NCI-H526 (cell line): ENCODE measurements around the gene AKT3.

Experiments
- DNase-seq, 2 experiments: peaks; one replicate each; lab custom pipeline; 2025; lab: John Stamatoyannopoulos, UW

AKT3 gene

DNA sequence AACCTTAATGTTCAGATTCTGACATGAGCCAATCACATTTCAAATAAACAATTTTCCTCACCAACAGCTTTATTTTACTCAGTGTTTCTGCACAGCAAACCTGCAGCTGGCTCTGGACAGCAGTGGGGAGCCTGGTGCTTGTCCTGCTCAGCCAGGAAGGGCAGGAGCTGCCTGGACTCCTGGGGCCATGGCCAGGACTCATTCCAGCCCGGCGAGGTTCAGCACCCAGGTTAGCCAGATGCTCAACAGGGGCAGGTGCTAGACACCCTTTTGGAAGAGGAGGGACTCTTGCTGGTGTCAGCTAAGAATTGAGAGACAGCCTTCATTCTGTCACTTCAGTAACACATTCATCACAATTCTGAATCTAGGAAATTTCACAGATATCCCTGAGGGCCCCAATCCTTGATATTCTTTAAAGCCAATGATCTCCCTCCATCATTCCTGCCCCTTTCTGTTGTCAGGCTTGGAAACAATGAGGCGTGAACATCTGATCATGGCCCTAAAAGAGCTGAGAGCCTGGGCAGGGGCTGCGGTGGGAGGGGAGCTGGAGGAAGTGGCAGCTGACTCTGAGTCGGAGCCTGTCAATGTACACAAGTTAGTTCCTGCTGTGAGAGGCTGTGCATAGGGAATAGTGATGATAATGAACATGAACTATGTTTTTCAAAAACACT lies 342.9 kb downstream of the AKT3 start:
- DNase-seq, result no peak

DNA sequence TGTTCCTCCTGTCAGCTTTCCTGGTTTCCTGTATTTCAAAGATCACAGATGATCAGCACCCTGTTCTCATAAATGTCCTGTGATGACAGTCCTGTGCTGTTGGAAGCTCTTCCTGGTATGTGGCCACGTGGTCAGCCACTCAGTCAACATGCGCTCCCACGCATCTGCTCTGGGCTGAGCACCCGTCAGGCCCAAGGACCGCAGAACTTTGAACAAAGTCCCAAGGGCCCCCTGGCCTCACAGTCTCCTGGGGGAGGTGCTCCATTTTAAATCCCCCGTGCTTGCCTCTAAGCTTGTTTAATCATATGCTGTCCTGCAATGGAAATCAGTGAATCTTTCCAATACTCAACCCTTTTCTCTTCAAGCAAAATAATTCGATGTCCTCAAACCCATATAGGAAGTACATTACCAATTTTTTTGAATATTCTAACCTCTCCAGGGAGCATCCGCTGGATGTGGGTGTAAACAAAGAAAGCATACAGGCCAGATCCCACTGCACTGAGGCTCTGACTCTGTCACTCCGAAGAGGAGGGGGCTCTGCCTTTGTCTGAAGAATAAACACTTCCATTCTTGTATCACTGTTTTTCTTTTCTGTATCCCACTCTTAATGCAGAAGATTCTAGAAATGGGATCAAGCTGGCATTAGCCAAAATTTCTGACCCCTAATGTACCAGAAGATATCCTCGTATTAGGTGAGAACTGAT lies 343.9 kb downstream of the AKT3 start:
- no peak for DNase-seq

DNA sequence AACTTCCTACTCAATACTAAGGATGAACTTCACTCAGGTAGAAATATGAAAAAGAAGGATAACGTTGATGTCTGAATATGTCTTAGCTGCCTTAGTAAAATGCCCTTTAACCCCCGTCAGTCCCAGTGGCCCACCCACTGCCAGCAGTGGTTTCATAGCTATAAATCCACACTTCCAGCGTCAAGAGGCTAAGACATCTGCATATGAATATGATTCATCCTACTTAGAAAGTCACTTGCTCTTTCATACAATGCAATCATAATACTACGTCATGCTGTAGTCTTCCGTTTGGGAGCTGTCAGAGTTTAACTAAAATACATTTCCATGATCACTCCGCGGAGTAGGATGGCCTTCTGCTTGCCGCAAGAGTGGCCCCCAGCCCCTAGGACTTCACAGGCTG lies 346.9 kb downstream of the AKT3 start:
- DNase-seq, result no peak

DNA sequence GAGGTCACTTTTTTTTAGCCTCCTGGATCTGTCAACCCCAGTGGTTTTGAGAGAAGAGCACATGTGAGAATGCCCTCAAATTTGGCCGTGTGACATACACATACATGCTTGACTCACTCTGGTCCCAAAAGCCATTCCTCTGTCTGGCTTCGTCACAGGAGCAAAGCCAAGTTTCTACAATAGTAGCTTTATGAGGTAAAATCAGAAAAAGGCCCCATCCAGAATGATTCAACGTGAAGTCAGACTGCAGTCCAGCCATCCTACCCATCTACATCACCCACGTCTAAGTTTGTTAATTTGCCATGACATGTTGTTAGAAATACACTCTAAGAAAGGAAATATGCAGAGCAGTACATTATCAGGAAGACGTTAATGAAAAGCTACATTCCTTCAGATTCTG lies 349.0 kb downstream of the AKT3 start:
- DNase-seq, result no peak

DNA sequence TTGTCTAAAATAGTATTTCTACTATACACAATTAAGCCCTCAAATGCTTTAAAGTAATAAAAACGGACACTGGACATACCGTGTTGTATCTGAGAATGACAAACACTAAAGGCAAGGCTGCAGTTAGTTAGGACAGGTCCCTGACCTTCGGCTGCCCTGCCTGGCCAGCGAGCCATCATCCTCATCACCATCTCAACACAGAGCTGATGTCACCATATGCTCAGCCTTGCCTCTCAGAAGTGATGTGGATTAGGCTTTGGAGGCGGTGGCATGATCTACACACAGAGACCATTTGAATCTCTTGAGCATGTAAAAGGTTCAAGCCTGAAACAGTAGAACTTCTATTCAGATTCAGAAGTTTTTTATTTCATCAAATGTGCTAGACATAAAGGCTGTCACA lies 349.5 kb downstream of the AKT3 start:
- no peak for DNase-seq

DNA sequence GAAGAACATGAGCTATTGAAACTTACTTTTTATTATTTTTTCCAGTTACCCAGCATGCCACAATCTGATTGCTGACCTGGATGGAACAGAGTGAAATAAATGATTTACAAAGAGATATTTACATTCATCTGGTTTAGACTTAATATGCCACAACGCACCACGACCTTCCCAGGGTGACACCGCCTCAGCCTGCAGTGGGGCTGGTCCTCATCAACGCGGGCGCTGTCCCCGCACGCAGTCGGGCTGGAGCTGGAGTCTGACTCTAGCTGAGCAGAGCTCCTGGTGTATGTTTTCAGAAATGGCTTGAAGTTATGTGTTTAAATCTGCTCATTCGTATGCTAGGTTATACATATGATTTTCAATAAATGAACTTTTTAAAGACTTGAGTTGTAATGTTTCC lies 350.3 kb downstream of the AKT3 start:
- no peak for DNase-seq

DNA sequence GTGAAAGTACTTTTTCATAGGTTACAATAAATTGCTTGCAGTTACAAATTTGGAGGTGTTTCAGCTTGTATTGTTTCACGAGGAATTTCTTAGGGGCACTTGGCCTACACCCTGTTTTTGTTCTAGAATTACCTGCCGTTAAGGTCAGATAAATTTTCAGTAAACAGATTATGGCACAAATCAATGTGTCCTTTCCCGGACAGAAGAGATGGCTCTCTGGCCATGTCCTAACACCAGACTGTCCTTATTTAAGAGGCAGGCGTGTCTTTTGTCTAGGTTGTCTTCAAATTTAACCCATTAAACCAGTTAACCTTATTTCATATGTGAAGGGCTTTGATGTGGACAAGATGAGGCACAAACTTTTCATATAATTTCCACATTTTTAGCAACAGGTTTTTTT lies 350.8 kb downstream of the AKT3 start:
- no peak for DNase-seq

DNA sequence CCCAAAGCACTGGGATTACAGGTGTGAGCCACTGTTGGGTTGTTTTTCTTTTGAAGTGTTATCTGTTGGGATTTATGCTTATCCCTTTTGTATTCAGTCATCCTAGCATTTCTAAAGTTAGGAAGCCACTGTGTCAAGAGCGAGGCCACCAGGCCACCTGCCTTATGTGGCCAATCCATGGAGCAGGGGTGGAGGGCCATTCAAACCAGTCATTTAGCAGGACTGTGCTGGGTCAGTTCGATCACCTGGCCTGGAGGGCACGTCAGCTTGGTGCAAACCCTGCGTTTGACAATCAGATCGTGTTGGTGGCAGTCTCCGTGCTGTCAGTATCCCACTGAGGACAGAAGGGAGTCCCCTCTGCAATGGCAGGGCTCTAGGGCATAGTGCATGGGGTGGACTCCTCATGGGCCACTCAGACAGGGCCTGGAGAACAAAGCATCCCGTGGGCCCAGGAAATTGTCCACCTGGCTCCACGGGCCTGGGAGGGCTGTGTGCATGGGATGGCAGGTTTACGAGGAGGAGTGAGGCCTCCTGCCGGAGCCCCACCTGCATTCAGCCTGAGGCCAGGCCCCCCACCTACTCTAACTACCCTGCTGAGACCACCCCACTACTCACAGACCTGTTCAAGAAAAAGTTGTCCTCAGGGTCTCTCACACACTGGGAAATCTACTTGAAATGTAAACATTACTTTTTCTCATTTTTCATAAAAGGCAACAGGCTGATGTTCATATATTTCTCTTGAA lies 351.9 kb downstream of the AKT3 start:
- no peak for DNase-seq

DNA sequence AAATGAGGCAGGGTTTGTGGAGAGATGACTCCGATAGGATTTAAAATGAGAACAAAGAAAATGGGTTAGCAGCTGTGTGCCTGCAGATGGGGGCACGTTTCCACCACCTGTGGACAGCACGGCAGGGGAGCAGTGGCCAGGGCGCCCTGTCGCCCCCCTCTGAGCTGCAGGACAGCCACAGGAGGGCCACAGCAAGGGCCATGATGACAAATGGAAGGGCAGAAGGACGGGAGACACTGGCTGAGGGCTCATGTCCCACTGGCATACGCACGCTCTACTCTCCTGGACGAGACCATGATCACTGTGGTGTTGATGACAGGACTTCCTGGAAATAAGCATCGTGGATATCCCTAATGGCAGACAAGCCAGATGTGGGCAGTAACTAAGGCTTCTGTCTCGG lies 353.2 kb downstream of the AKT3 start:
- no peak for DNase-seq

DNA sequence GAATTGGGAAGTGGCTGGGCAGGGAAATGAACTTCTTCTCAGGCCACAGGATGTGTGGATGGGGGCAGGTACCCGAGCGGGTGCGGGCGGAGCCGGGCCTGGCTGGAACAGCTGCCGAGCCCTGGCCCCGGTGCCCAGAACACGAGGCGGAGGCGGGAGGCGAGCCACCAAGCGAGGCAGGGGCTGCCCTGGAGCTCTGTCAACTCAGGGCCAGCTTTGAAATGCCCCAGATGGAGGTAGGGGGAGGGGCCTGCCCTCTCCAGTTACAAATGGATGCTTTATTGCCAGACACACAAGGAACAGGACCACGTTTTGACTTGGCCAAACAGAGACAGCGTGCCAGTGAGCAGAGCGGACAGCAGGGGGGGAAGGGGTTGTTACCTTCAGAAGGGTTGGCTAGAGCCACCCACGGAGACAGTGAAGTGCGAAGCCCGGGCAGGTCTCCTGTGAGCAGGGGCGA lies 353.8 kb downstream of the AKT3 start:
- no peak for DNase-seq

DNA sequence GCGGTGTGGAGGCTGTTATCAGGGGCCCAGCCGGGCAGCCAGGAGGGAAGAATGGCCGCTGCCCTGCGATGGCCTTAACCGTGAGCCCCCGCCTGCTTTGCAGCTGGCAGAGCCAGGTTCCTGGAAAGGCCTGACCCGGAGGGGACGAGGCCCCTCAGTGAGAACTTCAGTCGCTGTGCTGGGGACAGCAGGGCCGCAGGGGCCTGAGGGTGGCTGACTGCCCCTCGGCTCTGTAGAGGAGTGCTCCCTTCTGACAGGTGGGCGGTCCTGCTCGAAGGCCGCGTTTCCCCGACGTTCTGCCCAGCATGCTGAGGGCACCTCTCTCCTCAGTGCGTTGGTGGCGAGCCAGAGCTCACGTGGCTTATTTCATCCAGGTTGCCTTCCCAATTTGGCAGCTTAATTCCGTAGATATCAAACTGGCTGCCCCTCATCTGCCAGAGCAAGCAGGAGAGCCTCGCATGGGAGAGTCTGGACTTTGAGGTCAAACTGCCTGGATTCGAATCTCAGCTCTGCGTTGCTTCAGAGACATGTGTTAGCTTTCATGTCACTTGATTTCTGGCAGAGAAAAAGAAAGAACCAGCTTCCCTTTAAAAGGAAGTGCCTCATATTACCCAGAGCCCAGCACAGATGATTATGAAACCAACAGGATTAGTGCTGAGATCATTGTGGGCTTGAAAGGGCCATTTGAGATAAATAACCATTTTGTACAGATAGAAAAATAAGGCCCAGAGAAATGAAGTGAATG lies 354.4 kb downstream of the AKT3 start:
- DNase-seq, result no peak

DNA sequence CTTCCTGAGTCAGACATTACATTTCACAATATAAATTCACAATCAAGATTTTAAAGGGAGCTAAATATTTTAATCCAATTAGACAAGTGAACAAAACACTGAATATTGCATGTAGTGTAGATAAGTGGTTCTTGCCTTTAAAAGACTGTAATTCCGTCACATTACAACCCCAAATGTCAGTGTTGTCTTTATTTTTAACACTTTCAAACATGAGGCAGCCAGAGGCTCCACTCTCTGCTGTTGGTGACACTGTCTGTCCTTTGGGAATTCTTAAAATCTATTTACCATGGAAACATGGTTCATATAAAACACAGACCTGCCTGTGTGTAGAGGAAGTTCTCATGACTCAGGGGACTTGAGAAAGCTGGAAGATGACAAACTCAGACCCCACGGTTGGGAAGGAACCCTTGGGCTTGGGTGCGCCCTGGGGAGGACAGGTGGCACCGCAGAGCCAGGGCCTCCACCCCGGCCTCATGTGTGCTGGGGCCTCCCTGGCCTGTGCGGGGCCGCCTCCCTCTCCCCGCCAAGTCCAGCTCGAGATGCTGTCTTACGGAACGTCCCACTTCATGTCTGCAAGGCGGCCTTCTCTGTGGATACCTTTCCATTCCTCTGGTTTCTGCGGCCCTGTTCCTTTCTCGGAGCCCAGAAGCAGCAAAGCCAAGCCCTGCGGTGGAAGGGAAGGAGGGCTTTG lies 355.2 kb downstream of the AKT3 start:
- no peak for DNase-seq

DNA sequence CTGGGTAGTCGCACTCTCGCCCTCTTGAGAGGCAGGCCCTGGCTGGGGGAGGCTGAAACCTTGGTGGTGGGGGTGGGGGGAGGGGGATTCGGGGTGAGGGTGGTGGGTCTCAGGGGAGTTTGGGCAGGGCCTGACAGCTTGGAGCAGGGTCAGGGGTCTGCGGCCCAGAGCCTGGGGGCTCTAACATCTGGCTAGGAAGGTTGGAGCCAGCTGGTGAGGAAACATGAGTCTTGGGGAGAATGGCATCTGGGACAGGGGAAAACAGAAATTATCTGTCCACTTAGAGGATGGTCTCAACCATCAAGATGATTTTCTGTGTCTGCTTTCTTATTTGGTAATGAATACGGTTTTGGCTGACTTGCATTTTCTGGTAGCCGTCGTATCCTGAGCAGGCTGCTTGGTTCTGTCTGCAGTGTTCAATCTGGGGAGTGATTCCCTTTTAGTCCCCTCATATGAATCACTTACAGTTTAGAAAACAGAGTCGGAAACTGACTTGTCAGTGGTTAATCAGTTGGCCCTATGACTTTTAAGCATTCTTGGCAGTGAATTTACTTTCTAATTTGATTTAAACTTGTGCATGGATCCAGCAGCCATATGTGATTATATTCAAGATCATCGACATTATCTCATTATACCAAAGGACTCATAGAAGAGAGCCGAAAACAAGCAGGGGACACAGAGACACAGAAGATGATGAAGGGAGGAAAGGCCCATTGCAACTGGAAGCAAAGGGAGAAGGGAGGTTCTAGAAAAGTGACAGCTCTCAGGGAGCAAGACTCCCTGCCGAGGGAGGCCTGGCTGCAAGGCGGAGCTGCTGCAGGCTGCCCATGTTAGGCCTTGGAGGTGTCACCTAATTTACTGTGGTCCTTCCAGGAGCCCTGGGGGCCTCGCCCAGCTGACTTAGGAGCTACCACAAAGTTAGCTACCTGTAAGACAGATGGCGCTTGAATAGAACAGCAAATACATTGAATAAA lies 356.6 kb downstream of the AKT3 start:
- no peak for DNase-seq

DNA sequence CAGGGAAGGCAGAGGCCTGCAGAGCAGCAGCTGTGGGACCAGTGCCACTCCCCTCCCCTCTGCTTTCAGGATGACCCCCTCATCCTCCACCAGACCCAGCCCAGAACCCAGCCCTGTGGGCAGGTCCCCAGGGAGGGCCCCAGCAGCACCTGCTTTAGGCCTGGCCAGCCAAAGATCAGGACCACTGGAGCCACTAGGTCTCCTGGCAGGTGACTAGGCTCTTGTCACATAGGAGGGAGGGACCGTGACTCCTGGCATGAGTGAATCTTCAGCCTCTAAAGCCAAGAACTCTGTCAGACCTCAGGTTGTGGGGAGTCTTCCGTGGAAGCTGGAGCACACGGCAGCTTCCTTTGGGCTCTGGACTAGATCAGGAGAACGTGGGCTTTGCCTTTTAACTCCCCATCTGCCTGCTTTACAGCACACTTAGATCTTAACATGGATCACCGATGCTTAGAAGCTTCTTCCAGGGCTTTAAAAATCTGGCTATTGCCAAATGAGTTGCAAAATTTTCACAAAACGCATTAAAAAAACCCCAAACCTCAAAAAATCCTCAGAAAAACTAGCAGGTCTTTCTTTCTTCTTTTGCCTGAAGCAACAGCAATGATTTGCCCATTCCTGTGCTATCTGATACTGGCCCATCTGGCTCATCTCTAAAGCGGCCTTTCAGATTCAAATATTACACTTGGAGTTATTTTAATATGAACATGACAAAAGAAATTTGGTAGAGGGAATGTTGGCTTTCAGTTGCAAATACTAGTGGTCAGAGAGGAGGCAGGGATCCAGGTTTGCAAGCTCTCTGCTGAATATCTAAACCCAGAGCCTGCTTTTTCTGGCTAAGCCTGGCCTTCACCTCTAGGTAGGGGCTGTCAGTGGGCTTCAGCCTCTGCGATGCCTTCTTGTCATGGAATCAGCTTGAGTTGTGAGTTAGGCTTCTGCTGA lies 359.0 kb downstream of the AKT3 start:
- DNase-seq, result no peak

DNA sequence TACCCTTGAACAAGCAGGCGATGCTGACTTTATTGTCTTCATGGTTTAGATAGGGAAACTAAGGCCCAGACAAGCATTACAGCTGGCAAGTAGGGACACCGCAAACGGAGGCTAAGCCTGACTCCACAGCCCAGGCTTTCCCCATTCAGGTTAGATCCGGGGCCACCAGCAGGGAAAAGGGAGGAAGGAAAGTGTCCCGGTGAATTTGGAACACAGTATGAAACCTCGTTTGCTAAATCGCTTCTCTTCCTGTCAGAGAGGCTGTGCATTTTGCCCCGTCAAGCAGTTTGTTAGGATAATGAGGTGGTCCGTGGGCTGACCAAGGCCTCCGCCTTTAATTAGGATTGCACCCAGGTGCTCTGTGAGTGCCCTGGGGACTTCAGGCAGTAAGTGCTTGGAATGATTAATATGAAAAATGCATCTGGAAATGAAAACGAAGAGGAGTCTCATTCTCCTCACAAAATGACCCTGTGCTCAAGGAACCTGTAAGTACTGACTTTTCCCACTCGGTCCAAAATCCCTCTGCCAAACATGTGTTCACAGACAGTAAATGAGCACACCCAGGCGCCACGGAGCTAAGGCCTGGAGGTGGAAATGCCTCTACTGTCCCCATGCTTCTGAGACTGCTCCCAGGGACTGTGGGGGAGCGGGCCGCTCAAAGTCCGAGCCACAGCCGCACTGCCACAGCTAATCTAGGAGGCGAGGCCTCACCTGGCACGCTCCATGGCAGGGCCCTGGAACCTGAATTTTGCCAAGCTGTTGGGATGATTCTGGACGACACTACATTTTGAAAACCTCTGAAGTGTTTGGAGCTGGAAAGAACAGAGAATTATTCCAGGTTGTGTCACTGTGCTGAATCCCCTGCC lies 360.1 kb downstream of the AKT3 start:
- no peak for DNase-seq

DNA sequence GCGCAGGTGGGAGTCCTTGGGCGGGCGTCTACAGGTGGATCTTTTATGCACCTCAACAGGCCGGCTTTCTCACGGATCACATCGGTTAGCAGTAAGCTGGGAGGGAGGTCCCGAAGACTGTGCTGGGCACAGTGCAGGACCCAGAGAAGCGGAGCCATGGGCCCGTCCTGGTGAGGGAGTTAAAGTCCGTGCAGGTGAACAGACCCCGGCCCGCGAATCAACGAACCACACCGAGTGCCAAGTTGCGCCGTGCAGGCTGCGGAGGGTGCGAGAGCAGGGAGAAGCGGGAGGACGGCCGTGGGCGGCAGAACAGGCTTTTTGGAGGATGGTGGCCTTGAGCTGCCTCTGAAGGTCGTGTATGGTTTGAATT lies 360.9 kb downstream of the AKT3 start:
- no peak for DNase-seq

DNA sequence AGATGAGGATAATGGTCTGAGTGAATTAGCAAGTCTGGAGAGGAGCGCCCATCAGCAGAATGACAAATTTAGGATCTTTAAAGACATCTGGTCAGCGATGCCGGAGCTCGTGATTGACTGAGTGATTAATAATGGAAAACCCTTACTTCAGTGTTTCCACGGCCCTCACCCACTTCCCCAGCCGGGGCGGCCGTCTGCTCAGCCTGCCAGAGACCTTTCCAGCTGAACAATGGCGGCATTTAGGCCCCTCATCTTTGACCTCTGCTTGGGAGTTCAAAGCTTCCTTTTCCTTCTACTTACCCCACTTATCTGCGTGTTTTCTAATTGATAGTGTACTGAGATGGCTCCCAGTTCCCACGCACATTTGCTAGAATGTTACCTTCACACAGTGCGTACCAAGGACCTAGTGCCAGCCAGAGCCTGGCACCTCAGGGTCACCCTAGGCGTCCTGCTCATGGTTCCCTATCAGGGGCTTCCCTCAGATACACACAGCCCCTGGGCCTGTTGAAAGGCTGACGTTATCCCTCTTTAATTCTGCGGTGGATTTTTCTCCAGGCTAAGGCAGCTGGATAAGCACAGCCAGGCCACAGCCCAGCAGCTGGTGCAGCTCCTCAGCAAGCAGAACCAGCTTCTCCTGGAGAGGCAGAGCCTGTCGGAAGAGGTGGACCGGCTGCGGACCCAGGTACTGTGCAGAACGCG lies 361.4 kb downstream of the AKT3 start:
- no peak for DNase-seq

DNA sequence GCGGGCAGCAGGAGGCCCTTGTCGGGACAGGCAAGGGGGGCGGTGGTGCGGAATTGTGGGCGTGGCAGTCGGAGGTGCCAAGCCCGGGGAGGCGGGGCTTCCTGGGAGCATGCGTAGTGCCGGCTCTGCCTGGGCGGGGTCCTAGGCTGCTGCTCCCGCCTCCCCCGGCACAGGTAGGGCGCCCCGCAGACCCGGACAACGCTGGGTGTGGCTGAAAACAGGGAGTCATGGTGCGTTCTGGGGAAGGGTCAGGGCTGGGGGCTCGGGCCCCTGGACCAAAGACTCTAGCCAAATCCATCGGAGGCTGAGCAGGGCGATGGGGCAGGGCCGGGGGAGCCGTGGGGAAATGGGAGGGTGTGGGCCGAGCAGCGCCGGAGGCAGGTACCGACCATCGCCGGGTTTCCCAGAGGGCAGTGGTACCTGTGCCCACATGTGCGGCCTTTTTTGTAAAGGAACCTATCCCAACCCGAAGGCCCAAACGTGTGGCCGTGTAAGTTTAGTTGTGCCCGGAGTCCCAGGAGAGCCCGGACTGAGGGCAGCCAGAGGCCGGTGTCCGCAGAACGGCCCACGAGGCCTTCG lies 362.3 kb downstream of the AKT3 start:
- no peak for DNase-seq
